NCI-H526 treated with DMSO at 0.1 percent for 48 hours (cell line): ENCODE data around the gene ANKRD28.

Experiments
- DNase-seq: peaks from one replicate; lab custom pipeline; 2025; lab: John Stamatoyannopoulos, UW

Gene ANKRD28

DNA sequence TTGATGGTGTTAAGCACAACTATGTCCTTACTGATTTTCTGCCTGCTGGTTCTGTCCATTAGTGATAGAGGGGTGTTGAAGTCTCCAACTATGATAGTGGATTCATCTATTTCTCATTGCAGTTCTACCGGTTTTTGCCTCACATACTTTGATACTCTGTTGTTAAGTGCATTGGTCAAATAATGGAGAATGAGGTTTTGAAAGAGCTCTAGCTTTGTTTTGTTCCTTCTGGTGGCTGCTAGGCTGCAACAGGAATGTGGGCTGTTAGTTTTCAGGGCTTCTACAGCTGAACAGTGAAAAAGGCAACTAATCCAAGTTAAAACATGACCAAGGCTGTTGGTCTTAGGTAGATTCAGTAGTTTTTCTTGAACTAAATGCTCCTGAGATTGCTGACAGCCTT, 133.6 kb downstream of the ANKRD28 start:
- DNase-seq: no peak

DNA sequence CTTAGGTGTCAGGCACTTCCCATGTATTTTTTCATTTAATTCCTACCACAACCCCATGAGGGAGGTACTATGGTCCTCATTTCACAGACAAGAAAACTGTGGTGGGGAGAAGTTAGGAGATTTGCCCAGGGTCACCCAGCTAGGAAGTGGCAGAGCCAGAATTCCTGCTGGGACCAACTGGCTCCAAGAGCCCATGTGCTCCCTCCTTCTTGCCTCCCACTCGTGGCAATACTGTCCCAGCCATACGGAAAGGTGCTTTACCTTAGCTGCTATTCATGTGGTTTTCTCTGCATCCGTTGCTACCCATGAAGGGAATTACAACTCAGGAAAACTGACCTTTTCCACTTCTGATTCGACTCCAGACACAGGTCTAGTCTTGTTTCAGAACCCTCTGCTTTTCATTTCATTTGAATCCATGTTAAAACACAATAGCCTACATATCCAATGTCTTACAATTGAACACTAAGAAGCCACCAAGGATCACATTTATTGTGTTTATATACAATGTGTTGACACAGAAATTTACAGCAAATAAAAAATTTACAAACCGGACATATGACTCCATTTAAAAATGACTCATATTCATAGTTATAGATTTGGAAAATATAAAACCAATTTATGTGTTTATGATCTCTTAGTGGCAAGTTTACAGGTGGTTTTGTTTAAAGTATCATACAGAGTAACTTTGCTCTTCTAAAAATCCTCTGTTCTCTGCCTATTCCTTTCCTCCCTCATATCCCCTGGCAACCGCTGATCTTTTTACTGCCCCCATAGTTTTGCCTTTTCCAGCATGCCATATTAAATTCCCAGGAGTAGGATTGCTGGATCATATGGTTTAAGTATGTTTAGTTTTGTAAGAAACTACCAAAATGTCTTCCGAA, 137.5 kb downstream of the ANKRD28 start:
- no peak for DNase-seq

DNA sequence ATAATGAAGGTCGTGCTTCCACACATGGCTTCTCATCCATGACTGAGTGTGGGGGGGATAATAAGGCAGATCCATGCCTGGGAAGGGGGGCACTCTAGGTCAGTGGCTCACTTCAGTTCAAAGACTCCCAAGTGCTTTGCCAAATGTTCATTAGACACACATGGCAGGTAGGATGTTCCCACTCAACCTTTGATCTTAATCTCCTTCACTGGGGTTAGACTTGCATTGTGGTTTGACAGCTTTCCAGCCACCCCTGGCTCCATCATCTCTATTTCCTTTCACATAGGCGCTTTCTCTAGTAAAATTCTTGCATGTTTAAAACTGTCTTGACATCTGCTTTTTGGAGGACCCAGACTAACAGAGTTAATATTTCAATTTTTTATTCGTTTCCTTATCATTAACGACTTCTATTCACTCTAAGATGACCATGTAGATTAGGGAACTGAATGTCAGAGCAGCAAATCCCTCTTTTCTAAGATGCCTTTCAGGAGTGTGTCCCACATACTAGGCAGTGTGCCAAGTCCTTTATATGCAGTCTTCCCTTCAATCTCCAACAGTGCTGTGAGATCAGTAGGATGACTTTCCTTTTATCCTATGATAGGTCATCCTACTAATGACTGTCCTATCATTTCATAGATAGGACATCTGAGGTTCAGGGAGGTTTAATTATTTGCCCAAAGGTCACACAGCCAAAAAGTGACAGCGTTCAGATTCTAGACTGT, 138.4 kb downstream of the ANKRD28 start:
- no peak for DNase-seq

DNA sequence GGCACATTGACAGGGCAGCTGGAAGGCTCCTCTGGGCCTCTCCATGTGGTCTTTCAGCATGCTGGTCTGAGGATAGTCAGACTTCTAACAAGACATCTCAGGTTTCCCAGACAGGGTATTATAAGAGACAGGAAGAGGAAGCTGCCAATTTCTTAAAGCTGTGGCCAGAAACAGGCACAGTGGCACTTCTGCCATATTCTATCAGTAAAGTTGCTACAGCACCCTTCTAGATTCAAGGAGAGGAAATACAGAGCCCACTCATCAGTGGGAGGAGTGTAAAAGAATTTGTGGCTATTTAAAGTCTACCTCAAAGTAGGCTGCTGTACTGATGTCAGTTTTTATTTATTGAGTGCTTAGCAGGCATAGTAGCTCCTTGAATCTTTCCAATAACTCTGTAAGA, 140.8 kb downstream of the ANKRD28 start:
- no peak for DNase-seq

DNA sequence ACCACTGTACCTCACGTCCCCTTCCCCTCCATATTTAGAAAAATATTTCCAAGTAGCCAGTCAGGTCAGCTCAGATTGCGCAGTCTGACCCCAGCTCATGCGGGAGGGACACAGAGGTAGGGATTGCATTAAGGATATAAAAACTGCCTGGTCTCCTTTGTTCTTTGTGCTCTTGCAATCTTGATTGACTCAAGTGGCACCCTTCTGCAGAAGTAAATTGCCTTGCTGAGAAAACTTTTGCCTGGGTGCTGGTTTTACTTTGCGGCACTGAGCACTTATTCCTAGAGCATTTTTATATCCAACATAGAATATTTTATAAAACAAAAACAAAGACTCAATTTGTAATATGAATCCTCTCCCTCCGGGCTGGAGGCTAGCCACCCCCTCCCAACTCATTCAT, 141.4 kb downstream of the ANKRD28 start:
- DNase-seq: no peak

DNA sequence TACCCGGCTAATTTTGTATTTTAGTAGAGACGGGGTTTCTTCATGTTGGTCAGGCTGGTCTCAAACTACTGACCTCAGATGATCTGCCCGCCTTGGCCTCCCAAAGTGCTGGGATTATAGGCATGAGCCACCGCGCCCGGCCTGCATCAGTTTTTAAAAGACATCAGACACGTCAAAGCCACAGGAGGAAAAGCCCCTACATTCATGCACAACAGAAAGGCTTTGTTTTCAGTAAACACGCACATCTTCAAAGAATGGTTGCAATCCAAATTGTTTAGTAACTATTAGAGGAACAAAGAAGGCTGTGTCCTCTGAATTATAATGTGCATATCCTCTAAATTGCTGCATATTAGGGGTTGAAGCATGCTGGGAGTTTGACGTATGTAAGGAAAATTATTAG, 142.9 kb downstream of the ANKRD28 start:
- no peak for DNase-seq

DNA sequence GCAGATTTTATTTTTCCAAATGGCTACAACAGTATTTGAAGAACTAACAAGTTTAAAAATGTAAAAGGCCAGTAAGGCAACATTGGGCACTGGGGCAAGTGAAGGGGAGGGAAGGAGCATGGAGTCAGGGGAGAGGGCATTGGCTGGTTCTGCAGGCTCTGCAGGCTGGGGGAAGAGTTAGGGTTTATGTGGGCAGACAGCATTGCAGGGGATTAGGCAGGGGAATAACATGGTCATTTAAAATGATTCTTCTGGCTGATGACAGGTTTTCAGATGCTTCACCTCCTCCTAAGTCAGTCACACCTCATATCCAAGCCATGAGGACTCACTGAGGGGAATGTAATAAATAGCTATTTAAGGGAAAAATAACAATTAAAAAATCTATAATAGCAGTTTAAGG, 143.7 kb downstream of the ANKRD28 start:
- no peak for DNase-seq

DNA sequence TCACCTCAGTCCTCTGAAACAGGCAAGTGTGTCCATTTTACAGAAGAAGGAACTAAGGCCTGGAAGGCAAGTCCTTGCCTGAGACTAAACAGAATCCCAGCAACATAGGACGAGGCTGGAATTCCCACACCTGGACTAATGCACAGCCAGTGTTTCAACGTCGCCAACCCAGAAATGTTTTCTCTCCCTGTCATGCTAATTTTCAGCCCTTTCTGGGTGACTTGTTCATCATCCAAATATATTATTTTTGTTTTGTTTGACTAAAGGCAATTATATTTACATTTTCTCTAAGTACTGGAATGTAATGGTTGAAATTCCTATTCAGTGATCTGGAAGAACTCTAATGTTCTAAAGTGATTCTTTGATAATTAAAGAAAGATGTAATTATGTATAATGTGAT, 144.5 kb downstream of the ANKRD28 start:
- no peak for DNase-seq

DNA sequence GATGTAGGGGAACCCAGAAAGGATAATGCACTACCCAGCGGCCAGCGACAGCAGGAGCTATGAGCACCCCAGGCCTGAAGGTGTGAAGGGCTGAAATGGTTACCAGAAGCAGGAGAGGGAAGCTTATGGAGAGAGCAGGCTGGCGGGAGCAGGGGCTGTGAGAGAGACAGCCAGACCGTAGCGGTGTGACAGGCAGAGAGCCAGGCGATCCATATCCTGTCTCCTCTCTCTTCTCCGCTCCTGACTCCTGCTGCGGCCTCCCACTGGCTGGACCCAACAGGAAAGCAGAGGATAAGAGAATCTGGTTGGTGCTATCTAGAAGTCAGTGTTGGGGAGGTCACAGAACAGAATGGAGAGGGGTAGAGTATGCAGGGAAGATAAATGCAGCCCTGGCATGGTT, 146.4 kb downstream of the ANKRD28 start:
- DNase-seq: no peak

DNA sequence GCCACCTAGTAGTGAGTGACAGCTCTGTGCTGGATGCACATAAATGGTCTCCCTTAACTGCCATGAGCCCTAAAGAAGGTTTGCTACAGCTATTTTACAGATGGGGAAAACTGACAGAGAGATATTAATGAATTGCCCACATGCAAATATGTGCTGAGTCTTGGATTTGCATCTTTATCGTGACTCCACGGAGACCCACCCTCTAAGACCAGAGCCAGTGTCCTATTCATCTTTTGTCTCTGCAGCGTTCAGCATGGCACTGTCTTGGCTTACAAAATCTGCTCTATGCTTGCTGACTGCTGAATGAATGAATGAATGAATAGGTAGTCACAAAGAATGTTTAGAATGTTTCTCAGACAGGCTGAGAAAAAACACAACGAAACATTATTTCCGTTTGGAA, 147.9 kb downstream of the ANKRD28 start:
- peak; percentile 92 for DNase-seq

DNA sequence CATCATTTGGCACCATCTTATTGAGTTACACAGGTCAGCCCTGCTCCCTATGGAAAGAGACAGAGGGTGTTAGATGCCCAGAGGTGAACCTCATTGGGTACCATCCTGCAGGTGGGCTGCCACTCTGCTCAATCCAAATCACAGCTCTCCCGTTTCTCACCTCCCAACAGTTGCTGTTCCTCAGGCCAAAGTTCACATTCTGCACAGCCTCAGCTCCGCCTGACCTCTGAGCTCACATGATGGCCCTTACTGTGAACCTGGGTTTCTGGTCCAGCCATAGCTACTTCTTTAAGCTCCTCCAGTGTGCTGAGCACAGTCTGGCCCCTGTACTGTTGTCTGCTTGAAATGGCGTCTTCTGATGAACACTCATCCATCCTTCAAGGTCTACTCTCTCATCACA, 148.4 kb downstream of the ANKRD28 start:
- no peak for DNase-seq

DNA sequence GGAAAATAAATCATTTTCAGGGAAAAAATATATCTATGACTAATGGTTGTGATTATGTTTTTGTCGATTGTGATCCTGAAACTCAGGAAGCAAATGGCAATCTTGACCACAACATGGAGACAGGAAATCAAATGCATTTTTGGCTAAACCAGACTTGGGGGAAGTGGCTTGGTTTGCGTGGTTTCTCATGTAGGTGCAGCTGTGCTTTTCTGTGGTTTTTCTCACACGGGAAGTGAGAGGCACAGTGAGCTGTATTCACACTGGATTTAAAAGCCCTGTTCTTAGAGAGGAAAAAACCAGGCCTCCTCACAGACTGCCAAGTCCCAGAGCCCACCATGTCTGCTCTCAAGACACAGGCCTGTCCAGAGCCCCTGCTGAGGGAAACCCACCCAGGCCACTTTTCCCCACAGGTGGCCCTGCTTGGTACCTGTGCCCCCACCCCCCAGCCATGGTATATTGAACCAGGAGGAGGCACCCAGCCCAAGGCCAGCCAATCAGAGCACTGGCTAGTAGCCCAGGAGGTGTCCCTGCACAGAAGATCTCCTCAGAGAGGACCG, 150.1 kb downstream of the ANKRD28 start:
- DNase-seq: no peak

DNA sequence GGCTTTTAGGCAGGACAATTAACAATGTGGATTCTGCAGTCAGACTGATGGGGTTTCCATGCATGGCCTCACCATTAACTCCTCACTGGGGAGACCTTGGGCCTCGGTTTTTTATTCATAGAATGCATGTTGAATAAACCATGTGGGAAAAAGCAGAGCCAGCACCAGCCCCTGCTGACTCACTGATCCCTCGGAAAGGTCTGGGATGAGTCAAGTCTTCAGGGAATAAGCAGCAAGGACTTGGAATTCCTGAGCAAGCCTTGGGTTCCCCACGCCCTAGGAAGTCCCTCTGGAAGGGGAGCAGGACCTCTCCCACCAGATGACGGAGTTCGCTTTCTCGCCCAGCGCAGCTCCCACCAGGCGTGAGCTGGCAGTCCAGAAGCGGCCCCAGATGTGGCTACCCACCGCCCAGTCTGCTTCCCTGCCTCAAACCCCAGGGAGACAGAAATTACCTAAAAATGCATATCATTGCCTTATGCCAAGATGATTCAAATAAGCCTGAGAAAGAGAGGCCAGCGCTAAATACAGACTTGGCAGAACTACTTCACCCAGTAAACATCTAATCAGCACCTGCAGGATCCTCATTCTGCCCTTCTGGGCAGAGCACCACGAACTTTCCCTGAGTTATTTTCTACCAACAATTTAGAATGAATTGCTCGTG, 150.8 kb downstream of the ANKRD28 start:
- no peak for DNase-seq

DNA sequence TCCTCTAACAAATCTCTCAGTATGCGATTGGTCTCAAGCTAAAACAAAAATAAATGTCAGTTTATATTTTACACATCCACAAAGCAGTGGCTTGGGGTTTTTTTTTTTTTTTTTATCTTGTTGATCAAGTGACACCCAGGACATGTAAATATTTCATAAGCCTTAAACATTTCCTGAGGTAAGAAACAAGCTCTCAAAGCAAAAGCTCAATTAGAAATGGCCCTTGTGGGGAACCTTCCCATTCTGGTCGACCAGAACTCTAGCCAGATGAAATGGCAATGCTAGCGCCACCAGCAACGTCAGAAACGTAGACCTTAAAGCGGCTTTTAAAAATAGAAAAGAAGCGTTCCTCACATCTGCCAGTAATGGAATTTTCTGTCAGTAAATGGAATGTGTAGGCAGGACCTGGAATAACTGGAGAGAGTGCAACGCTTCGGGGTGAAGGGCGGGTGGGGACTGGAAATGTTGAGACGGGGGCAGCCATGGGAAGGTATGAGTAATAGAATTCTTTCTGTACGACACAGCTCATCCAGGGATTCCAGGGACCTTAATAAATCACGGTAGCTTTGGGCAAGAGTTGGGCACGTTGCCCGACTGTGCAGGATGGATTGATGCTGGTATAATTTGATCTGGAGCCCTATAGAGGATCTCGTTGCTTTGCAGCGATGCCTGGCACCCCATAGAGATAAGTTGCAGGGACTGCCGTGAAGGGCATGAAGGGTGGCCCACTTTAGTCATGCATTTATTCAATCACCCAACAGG, 151.9 kb downstream of the ANKRD28 start:
- no peak for DNase-seq

DNA sequence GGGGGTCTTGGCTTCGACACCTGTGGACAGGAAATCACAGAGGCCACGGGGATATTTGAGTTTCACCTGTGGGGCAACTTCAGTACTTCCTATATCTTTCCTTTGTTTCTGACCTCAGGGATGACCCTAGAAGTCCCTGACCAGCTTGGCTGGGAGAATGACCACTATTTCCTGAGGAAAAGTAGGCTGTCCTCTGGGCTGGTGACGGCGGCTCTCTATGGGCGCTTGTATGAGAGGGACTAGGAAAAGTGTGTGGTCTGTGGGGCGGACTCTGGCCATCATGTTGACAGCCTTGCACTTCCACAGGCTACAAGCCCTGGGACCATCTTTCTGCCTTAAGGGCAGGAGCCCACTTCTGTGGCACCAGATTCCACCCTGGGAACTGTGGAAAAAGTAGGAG, 152.5 kb downstream of the ANKRD28 start:
- DNase-seq: no peak

DNA sequence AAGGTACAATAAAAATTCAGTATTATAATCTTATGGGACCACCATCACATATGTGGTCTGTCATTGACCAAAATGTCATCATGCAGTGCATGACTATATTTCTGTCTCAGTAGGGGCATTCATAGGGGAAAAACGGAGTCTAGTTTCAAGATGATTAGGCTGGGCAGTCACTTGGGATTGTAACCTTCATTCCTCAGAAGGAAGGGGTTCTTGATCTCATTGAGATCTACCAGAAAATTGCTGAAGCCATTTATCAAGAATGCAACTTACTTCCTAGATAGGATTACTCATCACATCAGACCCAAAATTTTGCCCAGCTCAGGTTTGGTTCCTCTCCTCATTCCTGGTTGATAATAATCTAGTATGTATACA, 158.9 kb downstream of the ANKRD28 start:
- DNase-seq: no peak

DNA sequence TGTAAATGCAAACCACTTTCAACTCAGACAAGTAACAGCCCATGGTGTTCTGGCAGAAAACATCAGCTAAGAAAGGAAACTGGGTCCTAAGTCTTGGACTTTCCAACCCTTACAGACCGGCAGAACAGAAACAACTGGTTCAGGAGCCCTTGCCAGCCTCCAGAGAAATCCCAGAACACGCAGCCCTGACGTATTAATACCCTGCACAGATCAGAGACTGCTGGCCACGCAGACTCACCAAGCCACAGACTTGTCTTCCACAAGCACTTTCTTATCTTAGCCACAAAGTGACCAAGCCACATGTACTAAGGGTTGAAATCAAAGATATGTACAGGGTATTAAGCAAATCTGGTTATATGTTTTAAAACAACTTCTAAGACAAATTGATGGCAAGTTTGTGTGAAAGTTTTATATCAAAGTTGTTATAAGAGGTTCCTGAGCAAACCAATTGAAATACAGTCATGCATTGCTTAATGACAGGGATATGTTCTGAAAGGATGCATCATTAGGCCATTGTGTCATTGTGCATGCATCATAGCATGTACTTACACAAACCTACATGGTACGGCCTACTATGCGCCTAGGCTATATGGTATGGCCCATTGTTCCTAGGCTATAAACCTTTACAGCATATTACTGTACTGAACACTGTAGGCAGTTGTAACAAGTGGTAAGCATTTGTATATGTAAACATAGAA, 159.4 kb downstream of the ANKRD28 start:
- DNase-seq: no peak

DNA sequence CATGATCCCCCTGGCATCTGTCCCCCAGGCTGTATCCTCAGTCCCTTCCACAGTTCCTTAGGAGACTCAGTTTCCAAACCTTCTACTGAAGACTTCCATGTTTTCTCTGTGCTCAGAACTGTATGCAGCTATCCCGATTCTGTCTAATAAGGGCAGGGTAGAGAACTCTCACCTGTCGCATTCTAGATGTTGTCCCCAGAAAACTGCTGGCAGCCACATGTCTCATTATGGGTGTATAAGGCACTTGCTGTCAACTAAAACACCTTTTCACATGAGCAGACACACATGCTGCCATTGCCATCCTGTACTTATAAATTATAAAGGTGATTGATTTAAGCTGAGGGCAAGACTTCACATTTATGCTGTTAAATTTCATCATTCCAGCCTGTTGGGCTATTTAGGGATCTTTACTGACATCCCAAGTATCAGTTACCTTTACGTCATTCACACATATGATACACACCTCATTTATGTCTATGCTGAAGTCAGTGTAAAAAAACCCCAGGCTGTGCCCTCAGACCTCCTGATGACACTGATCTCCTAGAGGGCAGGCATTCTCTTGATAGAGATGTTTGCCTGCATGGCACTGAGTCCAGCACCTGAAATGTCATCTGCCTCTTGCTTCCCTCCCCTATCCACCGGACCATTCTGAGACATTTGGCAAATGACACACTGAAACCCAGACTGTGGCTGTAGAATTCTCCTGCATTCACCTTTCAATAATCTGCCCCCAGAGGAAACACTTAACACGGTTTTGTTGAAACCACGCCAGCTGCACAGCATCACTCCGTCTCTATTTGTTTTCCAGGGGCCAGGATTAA, 160.4 kb downstream of the ANKRD28 start:
- DNase-seq: no peak

DNA sequence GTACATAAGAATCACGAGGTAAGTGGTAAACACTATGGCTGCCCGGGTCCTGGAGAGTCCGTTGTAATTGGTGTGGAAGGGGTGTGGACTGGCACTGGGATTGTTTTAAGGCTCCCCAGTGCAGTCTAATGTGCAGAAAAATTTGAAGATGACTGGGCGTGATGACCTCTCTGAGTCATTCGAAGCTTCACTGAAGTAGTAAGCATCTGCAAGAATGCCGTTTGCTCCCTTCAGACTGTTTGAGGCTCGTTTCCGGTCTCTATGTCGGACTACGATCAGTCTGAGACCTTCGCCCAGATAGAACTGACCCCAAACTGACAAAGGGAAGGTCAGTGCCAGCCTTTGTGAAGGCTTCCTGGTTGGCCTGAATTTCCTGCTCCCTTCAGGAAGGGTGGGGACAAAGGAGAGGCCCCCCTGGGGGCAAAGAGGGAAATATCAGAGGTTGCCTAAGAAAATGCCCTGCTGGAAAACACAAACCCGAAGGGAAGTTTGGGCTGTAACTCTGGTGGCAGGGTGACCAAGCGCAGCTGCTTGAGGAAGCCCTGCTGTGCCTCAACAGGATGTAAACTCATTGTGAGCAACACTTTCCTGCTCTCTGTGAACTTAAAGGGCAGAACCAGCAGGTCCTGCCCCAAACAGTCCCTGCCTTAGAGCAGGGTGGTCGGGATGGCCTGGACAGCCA, 161.6 kb downstream of the ANKRD28 start:
- DNase-seq: no peak

DNA sequence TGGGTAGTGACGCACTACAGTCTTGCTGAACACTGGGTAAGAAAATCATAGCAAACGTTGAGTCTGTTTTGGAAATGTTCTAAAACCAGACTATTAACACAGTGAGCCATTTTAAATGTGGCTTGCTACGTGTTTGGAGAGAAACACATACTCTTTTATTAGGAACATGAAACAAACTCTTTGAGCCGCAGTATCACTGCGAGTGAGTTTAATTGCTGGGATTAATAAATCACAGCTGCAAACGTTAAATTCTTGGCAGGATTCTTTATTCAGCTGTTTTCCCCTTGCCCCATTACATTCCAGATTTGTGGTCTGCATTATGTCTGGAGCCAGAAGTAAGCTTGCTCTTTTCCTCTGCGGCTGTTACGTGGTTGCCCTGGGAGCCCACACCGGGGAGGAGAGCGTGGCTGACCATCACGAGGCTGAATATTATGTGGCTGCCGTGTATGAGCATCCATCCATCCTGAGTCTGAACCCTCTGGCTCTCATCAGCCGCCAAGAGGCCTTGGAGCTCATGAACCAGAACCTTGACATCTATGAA, 162.6 kb downstream of the ANKRD28 start:
- DNase-seq: no peak
